Activated CD4-positive, alpha-beta T cell treated with anti-CD3 and anti-CD28 coated beads, Interleukin-2, Interleukin-4, amounts not matched to agents 100 ng/mL and 50 ng/mL, durations not matched to agents 16 hours and 8 hours (primary cell): ENCODE data around the gene YBX3.

Source experiments
- DNase-seq: peaks from one replicate; pipeline ENCODE4 v3.0.0-alpha.2; 2020; ENCODE audit warnings: low spot score

The YBX3 gene

DNA sequence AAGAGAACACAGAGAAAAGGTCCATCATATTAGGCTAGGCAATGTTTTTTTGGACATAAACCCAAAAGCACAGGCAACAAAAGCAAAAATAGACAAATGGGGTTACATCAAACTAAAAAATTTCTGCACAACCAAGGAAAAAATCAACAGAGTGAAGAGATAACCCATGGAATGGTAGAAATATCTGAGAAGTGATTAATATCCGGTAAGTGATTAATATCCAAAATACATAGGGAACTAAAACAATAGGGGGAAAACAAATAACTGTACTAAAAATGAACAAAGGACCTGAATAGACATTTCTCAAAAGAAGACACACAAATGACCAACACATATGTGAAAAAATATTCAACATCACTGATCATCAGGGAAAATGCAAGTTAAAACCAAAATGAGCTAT lies 53.6 kb downstream of the YBX3 start:
- DNase-seq = no peak

DNA sequence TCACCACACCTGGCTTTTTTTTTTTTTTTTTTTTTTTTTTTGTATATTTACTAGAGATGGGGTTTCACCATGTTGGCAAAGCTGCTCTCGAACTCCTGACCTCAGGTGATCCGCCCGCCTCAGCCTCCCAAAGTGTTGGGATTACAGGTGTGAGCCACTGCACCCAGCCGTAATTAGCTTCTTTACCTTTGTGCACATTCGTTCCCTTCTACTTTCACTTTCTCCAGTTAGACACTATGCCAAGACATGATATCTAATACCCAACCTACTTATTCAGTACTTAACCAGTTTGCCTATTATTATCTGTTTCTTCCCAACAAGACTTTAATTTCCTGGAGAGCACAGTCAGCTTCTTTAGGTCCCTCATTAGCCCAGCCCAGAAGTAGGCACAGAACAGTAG lies 54.6 kb downstream of the YBX3 start:
- no peak for DNase-seq

- no peak for DNase-seq
Observed at GRCh38 chr12:10667581-10667980, 55.5 kb downstream of the YBX3 start.

- no peak for DNase-seq
Observed at GRCh38 chr12:10664499-10664898, 58.6 kb downstream of the YBX3 start.

DNA sequence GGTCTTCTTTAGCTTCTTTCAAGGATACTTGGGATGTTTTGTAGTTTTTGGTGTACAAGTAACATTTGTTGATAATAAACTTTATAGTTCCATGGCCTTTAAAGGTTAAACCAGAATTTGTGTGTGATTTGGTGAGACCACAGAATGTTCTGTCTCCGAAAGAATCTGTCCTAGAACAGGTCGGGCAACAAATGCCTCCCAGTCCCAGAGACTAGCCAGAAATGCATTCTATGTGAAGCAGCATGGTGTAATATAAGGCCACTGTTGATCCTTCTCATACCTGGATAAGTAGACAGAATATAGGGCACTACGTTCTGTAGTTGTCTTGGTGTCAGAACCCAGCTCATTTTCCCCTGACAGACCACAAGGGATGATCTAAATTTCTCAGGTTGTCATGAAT lies 59.3 kb downstream of the YBX3 start:
- DNase-seq = no peak

DNA sequence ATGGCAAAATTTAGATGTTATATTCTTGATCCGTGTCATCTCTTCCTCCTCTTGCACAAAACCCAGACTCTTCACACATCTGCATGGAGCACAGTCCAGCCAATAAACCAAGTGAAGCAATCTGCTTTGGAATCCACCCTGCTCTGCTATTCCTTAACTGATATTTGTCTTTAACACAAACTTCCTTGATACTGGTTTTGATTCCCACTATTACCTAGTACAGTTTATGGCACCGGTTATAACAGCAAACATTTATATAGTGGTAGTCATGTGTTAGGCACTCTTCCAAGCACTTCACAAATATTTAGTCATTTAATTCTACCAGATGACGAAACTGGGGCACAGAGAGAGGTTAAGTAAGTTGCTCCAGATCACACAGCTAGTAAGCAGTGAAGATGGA lies 61.8 kb downstream of the YBX3 start:
- no peak for DNase-seq

GRCh38 chr12:10654003-10654402 lies 69.1 kb downstream of the YBX3 start:
- DNase-seq = no peak

DNA sequence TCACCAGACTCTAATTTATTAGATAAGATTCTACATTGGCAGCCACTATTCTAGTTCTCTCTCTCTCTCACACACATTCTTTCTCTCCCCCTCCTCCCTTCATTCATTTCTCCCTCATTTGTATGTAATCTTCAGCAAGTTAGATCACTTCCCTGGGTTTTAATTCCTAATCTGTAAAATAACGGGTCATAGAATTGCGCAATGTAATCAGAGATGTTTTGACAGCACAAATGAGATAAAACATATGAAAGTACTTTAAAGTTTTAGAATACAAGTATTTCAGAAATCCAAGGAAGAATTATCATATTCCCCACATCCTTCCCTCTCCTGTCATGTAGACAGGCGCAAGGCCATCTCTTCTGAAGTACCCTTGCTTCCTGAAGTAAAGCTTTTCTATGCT lies 70.9 kb downstream of the YBX3 start:
- no peak for DNase-seq
